Erythroblast (primary cell): ENCODE results near the gene ZEB2.

Experiments
- GATA1 ChIP-seq: IDR thresholded peaks from 2 replicates; pipeline ENCODE4 v1.6.1; 2011; ENCODE audit warnings: low read depth, mild to moderate bottlenecking, control low read depth, low read length, moderate library complexity
- POLR2A ChIP-seq: IDR thresholded peaks from 2 replicates; pipeline ENCODE4 v1.6.1; 2011; ENCODE audit warnings: mild to moderate bottlenecking, low read length

- TF ChIP-seq POLR2A, result no peak
- TF ChIP-seq GATA1, result no peak
These were observed 160.9 kb downstream of the ZEB2 start for GRCh38 chr2:144358979-144359541.
